ENCODE results near the gene CLEC20A.
A peak's percentile ranks its signal among the peaks of the same experiment; 100 is the strongest.
"Not testable (repeated sequence)": the region's sequence is repeated elsewhere in the genome, so short reads cannot be mapped to it uniquely, and the experiment has no call there.

Gene CLEC20A

DNA sequence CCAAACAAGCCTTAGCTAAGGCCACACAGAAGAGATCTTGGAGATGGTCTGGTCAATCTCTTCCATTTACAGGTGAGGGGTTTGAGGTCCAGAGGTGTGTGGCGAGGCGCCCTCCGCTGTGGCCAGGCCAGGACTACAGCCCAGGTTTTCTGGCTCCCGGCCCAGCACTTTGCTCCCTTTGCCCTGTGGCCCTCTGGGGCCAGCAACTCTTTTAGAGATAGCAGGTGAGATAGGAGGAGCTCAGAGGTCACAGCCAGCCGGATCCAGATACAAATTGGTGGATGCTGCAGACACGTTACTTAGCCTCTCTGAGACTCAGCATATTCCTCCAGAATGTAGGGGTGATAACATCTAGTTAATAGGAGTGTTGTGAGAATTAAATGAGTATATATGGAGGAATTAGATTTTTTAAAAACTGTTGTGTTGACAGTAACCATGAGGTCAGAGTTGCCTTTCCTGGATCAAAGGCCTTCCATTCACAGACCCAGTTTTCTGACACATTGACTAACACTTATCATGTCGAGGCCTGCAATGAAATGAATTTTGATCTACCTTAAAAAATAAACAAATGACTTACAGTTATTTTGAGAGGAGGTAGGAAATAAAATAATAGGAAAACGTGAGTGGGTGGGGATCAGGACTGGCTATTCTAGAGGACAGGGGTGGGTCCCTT lies 32.7 kb upstream of the CLEC20A start:
- DNase-seq (ENCODE audit: low read depth, low spot score) = no peak

GRCh38 chr1:178528953-178529335 lies 32.2 kb upstream of the CLEC20A start:
- no peak for DNase-seq (ENCODE audit: low read depth, low spot score)

DNA sequence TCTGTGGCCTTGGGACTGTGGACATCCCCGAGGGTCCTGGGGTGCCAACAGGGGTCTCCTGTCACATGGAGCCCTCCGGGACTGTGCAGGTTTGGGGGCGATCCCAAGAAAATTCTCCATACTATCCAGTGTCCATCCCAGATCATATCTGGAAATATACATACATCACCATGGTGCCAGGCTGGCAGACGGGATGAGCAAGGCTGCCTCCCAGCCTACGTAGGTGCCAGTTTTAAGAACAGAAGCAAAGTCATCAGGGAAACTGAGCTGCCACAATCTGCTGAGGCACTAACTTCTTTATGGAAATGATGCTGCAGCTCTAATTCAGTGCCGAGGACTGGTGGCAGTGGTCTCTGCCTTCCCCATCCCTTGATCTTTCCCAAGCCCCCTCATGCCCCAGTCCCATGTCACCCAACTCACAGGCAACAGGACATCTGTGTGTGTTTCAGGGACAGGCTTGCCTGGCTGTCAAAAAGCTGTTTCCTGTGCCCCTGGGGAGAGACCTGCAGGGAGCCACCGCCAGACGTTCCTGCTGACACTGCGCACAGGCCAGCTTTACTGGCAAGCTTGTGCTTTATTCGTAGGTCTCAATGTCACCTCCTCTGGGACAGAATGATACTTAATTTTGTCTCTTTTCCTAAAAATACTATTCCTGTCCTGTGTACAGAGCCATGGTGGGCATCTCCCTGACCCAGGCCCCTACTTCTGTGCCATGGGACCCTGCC lies 31.6 kb upstream of the CLEC20A start:
- no peak for DNase-seq (ENCODE audit: low read depth, low spot score)

DNA sequence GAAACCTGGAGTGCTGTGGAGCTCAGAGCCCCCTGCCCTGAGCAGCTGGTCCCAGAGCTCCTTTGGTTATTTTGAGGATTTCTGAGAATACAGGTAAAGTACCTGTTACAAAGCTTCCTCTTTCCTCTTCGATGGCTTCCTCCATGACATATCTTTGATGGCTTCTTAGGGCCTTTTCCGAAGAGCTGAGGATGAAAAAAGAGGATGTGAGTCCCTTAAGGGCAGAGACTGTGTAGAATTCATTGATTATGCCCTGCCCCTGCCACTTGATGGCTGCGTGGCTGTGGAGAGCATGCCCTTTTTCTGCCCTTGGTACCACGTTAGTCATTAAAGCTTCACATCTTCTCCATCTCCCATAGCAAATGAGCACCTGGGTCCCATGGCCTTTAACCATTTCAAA lies 30.4 kb upstream of the CLEC20A start:
- no peak for DNase-seq (ENCODE audit: low read depth, low spot score)

GRCh38 chr1:178521241-178521640 lies 24.5 kb upstream of the CLEC20A start:
- DNase-seq (ENCODE audit: low read depth, low spot score) = no peak

- DNase-seq (ENCODE audit: low read depth, low spot score) = no peak
These were observed 24.0 kb upstream of the CLEC20A start for GRCh38 chr1:178520803-178521202.

GRCh38 chr1:178518894-178519293 lies 22.1 kb upstream of the CLEC20A start:
- DNase-seq (ENCODE audit: low read depth, low spot score) = no peak

DNA sequence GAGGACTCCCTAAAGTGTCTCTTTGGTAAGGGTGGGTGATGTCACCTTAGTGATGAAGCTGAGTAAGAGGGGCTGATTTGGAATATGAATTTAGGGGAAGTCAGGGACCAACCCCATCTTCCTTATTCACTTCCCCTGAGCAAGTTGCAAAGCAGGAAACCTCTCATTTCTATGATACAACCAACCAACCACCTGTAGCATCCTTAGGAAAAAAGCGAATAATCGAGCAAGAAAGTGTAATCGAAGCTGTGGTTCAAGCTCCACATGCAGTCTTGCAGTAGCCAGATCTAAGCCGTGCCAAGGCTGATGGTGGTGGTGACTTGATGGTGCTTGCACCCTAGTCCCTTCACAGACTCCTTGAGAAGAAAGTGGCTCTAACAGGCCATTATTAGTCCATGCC lies 19.3 kb upstream of the CLEC20A start:
- no peak for DNase-seq (ENCODE audit: low read depth, low spot score)

GRCh38 chr1:178513278-178513983 lies 16.7 kb upstream of the CLEC20A start:
- DNase-seq (ENCODE audit: low read depth, low spot score) = no peak

DNA sequence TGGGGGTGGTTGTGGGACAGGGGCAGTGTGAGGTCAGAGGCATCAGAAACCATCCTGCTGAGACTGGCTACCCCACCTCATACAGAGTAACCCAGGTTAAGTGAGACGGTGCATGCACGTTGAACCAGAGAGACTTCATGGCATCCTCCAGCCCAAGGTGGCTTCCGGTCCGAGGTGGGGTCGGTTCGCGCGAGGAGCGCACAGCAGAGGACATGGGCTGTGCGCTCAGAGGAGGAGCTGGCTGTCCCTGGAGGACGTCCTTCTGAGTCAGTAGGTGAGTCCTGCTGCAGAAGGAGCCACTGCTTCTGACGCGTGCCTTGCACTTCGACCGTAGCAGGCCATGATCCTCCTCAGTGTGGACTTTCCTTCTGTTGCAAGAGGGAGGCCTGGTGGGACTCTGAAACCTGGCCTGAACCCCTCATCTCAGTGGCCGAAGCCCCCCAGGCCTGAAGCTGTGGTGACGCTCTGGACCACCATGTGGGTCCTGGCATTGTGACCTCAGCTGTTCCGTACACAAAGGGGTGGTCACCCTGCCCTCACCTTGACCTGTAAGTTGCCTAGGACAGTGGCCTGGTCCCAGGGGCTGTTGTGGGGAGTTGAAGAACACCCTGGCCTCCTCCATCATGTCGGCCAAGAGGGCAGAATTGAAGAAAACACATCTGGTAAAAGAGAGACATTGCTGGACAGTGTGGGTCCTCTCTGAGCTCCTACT lies 16.0 kb upstream of the CLEC20A start, which contains the start of gene TEX35:
TSS of gene TEX35 (plus strand) at position 544 of the 712 bp plus-strand sequence. CDS start at position 624, 80 bp downstream.
- DNase-seq (ENCODE audit: low read depth, low spot score) = no peak

GRCh38 chr1:178510155-178510554 lies 13.4 kb upstream of the CLEC20A start:
- no peak for DNase-seq (ENCODE audit: low read depth, low spot score)

DNA sequence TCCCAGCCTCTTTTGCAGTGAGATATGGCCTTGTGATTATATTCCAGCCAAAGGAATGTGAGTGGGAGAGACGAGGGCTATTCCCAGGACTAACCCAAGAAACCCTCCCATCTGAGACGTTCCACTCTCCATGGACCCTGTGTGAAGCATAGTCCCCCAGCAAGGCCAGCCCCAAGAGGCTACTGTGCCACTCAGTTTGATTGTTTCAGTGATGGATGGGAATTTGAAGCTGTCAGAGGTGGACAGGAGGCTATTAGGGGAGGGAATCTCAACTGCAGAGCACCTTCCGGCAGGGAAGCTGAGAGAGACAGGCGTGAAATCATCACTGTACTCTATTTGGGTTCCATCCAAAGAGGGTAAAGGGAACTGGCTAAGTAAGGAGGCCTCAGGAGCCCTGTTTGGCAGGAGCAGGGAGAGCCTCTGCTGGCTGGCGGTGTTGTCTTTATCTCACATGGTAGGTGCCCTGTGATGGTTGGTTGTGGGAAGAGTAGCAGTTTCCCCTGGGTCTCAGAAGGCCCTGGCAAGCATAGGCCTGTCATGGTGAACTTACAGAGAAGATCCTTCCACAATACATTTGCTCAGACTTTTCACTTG lies 12.7 kb upstream of the CLEC20A start:
- DNase-seq (ENCODE audit: low read depth, low spot score) = no peak

- no peak for DNase-seq (ENCODE audit: low read depth, low spot score)
These were observed 9.9 kb upstream of the CLEC20A start for GRCh38 chr1:178506669-178507068.

- no peak for DNase-seq (ENCODE audit: low read depth, low spot score)
These were observed 9.4 kb upstream of the CLEC20A start for GRCh38 chr1:178506177-178506576.

DNA sequence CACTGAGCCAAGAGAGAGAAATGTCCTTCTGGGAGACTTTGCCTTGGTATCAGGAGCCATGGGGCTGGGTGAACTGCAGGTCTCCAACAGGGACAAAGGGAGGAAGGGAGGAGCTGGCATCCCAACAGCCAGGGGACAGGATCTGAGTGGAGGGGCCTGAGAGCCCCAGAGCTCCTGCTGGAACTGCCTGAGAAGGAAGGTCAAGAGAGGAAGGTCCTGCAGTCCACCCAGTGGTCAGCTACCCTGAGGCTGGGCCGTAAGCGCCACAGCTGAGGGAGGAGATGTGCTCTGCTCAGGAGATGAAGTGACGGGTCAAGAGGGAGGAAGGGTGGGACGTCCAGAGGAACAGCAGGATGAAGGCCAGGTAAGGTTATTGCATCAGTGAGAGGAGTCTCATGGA lies 7.5 kb upstream of the CLEC20A start:
- no peak for DNase-seq (ENCODE audit: low read depth, low spot score)

GRCh38 chr1:178503849-178504248 lies 7.1 kb upstream of the CLEC20A start:
- DNase-seq (ENCODE audit: low read depth, low spot score) = no peak

- DNase-seq (ENCODE audit: low read depth, low spot score) = not testable (repeated sequence)
These were observed 6.6 kb upstream of the CLEC20A start for GRCh38 chr1:178503316-178503715.

DNA sequence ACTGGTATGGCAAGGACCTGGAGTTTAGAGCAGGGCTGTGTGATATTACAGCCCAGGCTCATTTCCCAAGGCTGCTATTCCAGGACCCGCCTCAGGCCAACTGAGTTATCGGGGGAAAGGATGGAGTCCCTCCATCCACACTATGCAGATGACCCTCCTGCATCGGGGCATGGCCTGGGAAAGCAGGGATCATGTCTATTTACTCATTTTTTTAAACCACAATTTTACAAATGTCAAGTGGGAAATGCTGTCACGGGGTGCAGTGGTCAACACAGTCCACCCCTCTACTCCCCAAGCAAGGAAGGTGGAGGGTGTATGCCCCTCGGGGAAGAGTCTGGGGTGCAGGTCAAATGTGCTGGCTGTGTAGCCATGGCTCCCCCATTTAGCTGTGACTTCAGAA lies 6.1 kb upstream of the CLEC20A start:
- DNase-seq (ENCODE audit: low read depth, low spot score) = no peak

GRCh38 chr1:178502330-178502714 lies 5.6 kb upstream of the CLEC20A start:
- no peak for DNase-seq (ENCODE audit: low read depth, low spot score)

GRCh38 chr1:178501705-178502329 lies 5.1 kb upstream of the CLEC20A start:
- DNase-seq (ENCODE audit: low read depth, low spot score) = peak; percentile 65

DNA sequence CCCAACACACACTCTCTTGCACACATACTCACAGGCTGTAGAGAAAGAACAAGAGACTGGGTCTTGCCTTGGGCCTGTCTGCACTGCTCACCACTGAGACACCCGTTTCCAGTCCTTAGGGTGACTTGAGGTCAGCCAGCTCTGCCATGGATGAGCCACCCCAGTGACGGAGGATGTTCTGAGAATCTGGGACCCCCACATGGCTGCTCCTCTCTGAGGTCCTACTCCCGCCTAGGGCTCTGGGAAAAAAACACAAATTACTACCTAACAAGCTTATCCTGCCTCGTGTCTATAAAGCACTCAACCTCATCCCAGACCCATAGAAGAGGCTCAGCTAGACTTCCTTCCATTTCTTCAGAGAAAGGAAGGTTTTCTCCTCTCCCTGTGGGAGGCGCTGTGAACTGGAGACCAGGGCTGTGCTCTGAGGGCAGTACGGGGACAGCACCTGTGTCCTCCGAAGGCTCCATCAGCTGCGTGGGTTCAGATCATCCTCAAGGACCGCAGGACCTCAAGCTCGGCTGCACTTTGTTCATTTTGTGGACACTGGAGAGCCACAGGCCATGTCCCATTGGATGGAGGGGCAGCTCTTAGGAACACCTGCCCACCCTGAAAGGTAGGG lies 4.3 kb upstream of the CLEC20A start:
- no peak for DNase-seq (ENCODE audit: low read depth, low spot score)
